ENCODE measurements around the gene MAD1L1. TPM values are rescaled to one million over a fixed set of nuclear protein-coding genes. Genes with fewer than 3 reads are reported as not detected.

The MAD1L1 gene
- total RNA-seq, 1 experiment from 2014 or later = 46.7 TPM

DNA sequence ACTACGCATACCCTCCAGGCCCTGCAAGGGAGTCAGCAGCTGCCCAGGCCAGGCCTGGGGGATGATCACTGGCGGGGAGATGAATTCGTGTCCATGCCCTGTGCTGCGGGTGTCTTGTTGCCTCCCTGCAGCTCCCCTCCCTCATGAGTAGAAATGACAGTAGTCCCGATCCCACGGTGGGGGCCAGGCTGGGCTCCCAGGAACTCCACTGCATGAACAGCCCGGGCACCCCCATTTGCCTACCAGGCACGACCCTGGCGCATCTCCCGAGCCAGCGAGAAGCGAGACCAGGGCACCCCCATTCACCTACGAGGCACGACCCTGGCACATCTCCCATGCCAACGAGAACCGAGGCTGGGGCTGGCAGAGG is 316.2 kb downstream of the MAD1L1 start:
- DNase-seq (ENCODE audit: low spot score) = no peak
- no TSS peak for BruUV-seq (replicated peaks)
- H3K4me1 ChIP-seq (ENCODE audit: insufficient read depth, low read length, poor library complexity, severe bottlenecking) = peaks cover 22% of the 10 kb centered on the region

GRCh38 chr7:1915956-1916600 is 316.7 kb downstream of the MAD1L1 start:
- ChIA-PET POLR2A (ENCODE audit: low non-redundant PET) (no interaction called here), CTCF (no interaction called here)
- DNase-seq (ENCODE audit: low spot score) = no peak
- Histone ChIP-seq H3K9me3 (ENCODE audit: low read depth, low read length, poor library complexity, severe bottlenecking) (no peaks in the 10 kb centered on the region), H3K27me3 (replicated peaks; ENCODE audit: insufficient read depth, low read depth, low read length, poor library complexity) (no peaks in the 10 kb centered on the region), H3K36me3 (ENCODE audit: insufficient read depth, low read length, poor library complexity, severe bottlenecking) (no peaks in the 10 kb centered on the region), H3K4me3 (ENCODE audit: low read depth, low read length, poor library complexity, severe bottlenecking) (no peak overlapping the region), H3K4me1 (ENCODE audit: insufficient read depth, low read length, poor library complexity, severe bottlenecking) (peaks cover 22% of the 10 kb centered on the region), H3K27ac (ENCODE audit: low read depth, low read length, poor library complexity, severe bottlenecking) (no peak overlapping the region)
- intact Hi-C loops (cut with micrococcal nuclease; ENCODE audit: unreplicated experiment) = no loop called here
- no peak for TF ChIP-seq CTCF (conservative IDR thresholded peaks at IDR 0.05; ENCODE audit: low read depth, low read length)
- no peak for TF ChIP-seq EZH2 (IDR thresholded peaks at IDR 0.05; ENCODE audit: borderline replicate concordance, low read depth, low read length, poor library complexity, severe bottlenecking)
- no TSS peak for BruUV-seq (replicated peaks)

More for the DNA sequence above, 316.2 kb downstream of the MAD1L1 start:
- H3K27ac ChIP-seq (ENCODE audit: low read depth, low read length, poor library complexity, severe bottlenecking) = no peak overlapping the region
- intact Hi-C loops (cut with micrococcal nuclease; ENCODE audit: unreplicated experiment) = no loop called here
- H3K27me3 ChIP-seq (replicated peaks; ENCODE audit: insufficient read depth, low read depth, low read length, poor library complexity) = no peaks in the 10 kb centered on the region
- TF ChIP-seq EZH2 (IDR thresholded peaks at IDR 0.05; ENCODE audit: borderline replicate concordance, low read depth, low read length, poor library complexity, severe bottlenecking) = no peak
- ChIA-PET POLR2A (ENCODE audit: low non-redundant PET) (no interaction called here), CTCF (no interaction called here)
- H3K4me3 ChIP-seq (ENCODE audit: low read depth, low read length, poor library complexity, severe bottlenecking) = no peak overlapping the region
- no peaks in the 10 kb centered on the region for H3K9me3 ChIP-seq (ENCODE audit: low read depth, low read length, poor library complexity, severe bottlenecking)
- no peaks in the 10 kb centered on the region for H3K36me3 ChIP-seq (ENCODE audit: insufficient read depth, low read length, poor library complexity, severe bottlenecking)

- Histone ChIP-seq H3K27ac (ENCODE audit: low read depth, low read length, poor library complexity, severe bottlenecking) (no peak overlapping the region), H3K4me3 (ENCODE audit: low read depth, low read length, poor library complexity, severe bottlenecking) (no peak overlapping the region), H3K9me3 (ENCODE audit: low read depth, low read length, poor library complexity, severe bottlenecking) (no peaks in the 10 kb centered on the region), H3K4me1 (ENCODE audit: insufficient read depth, low read length, poor library complexity, severe bottlenecking) (peaks cover 20% of the 10 kb centered on the region), H3K27me3 (replicated peaks; ENCODE audit: insufficient read depth, low read depth, low read length, poor library complexity) (no peaks in the 10 kb centered on the region), H3K36me3 (ENCODE audit: insufficient read depth, low read length, poor library complexity, severe bottlenecking) (no peaks in the 10 kb centered on the region)
- no peak for DNase-seq (ENCODE audit: low spot score)
- BruUV-seq (replicated peaks) = no TSS peak
- intact Hi-C loops (cut with micrococcal nuclease; ENCODE audit: unreplicated experiment) = no loop called here
- CTCF ChIA-PET = no interaction called here
- TF ChIP-seq CTCF (conservative IDR thresholded peaks at IDR 0.05; ENCODE audit: low read depth, low read length) (no peak), EZH2 (IDR thresholded peaks at IDR 0.05; ENCODE audit: borderline replicate concordance, low read depth, low read length, poor library complexity, severe bottlenecking) (no peak)
- POLR2A ChIA-PET (ENCODE audit: low non-redundant PET) = no interaction called here
Measured at GRCh38 chr7:1915326-1915725, 317.4 kb downstream of the MAD1L1 start.

DNA sequence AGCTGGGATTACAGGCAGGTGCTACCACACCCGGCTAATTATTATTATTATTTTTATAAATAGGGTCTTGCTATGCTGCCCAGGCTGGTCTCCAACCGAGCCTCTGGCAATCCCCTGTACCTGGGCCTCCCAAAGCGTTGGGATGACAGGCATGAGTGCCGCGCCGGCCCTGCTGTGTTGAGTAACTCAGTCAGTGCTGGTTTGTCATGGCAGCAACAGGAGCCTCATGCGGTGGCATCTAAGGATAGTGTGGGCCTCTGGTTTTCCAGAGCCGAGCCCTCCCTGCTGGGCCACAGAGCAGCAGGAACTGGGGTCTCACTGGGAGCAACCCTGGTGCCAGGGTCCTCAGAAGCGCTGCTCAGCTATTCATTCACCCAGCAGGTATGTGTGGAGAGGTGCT is 318.0 kb downstream of the MAD1L1 start:
- DNase-seq (ENCODE audit: low spot score) = no peak
- H3K9me3 ChIP-seq (ENCODE audit: low read depth, low read length, poor library complexity, severe bottlenecking) = no peaks in the 10 kb centered on the region
- H3K36me3 ChIP-seq (ENCODE audit: insufficient read depth, low read length, poor library complexity, severe bottlenecking) = no peaks in the 10 kb centered on the region
- intact Hi-C loops (cut with micrococcal nuclease; ENCODE audit: unreplicated experiment) = no loop called here
- BruUV-seq (replicated peaks) = no TSS peak
- no peak overlapping the region for H3K27ac ChIP-seq (ENCODE audit: low read depth, low read length, poor library complexity, severe bottlenecking)
- peaks cover 14% of the 10 kb centered on the region for H3K4me1 ChIP-seq (ENCODE audit: insufficient read depth, low read length, poor library complexity, severe bottlenecking)
- POLR2A ChIA-PET (ENCODE audit: low non-redundant PET) = no interaction called here
- TF ChIP-seq EZH2 (IDR thresholded peaks at IDR 0.05; ENCODE audit: borderline replicate concordance, low read depth, low read length, poor library complexity, severe bottlenecking) (no peak), CTCF (conservative IDR thresholded peaks at IDR 0.05; ENCODE audit: low read depth, low read length) (no peak)
- no peak overlapping the region for H3K4me3 ChIP-seq (ENCODE audit: low read depth, low read length, poor library complexity, severe bottlenecking)
- CTCF ChIA-PET = no interaction called here
- no peaks in the 10 kb centered on the region for H3K27me3 ChIP-seq (replicated peaks; ENCODE audit: insufficient read depth, low read depth, low read length, poor library complexity)
